ENCODE measurements around the gene RYR2.

The RYR2 gene

DNA sequence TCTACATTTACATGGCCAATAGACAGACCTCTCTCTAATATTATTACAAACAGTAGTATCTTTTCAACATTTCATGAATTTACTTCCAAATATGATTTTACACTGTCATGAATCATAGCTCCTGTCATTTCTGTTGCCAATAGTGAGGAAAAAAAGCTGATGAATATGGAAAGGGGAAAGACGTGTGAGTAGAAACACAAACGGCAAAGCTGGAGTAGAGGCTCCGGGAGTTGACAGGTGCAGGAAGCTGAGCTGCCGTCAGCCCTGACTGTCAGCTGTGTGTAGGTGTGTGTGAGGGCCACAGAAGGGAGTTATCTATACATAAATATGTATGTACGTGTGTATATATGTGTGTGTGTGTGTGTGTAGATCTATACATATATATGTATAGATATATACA, 431.9 kb downstream of the RYR2 start:
- no peak for DNase-seq

DNA sequence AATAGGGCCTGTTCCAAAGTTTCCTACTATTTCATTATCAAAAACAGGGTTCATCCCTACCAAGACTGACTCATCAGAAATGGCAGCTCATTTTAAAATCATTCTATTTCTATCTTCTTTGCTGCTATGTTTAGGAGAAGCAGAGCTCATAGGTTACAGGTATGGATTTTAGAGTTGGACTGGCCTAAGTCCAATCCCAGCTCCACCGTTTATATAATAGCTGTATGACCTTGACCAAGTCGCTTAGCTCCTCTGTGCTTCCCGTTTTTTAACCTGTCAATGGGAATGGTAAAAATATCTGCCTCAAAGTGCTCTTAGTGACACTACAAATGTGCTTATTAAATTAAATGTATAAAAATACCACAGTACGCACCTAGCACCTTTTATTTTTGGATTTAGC, 436.1 kb downstream of the RYR2 start:
- DNase-seq, result no peak

DNA sequence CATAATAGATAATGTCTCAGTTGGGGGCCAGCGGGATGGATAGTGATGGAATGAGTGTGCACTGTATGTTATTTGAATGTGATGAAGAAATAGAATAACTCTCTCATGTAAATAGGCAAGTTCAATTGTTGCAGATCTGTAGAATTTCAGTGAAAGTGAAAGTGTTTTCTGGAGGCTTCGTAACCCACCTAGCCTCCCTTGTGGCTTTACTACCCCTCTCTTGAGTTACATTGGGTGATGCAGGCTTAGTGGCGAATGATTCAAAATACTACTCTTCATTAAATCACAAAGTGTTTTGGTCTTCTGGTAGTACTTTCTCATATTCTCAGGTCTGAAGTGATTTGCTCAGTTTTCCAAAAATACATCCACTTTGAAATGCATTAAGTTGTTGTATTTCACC, 436.9 kb downstream of the RYR2 start:
- no peak for DNase-seq

DNA sequence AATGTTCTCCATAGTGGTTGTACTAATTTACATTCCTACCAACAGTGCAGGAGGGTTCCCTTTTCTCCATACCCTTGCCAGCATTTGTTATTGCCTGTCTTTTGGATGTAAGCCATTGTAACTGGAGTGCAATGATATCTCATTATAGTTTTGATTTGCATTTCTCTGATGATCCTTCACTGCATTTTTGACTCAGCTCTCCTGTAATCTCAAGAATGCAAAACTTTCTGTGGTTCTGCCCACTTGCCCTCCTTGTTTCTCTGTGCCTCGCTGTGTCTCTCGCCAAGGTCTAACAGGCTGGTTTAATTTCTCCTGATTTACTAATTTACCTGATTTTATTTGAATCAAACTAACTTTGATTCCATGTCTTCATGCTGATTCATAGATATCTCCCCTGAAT, 440.8 kb downstream of the RYR2 start:
- no peak for DNase-seq

DNA sequence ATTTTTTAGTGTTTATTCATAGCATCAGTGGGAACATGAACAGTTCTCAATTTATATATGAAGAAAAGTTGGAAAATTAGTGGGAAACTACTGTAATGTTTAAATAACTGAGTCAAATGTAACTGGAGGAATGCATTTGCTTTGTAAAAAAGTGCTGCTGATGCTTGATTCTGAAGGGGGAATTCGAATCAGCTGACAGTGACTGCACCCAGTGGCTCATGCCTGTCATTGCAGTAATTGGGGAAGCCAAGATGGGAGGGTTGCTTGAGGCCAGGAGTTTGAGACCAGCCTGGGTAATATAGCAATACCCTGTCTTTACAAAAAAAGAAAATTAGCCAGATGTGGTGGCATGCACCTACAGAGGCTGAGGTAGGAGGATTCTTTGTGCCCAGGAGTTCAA, 450.4 kb downstream of the RYR2 start:
- no peak for DNase-seq

DNA sequence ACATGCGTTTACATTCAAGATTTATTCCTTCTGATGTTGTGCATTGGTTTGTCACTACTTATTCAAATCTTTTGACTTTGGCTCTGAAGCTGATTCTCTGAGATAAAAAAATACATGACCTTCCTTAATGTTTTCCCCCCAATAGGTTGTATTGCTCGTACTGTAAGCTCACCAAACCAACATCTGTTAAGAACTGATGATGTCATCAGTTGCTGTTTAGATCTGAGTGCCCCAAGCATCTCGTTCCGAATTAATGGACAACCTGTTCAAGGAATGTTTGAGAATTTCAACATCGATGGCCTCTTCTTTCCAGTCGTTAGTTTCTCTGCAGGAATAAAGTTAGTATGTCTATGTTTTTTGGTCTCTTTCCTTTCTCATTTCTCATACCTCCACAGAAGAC, 458.6 kb downstream of the RYR2 start:
- DNase-seq, result no peak

DNA sequence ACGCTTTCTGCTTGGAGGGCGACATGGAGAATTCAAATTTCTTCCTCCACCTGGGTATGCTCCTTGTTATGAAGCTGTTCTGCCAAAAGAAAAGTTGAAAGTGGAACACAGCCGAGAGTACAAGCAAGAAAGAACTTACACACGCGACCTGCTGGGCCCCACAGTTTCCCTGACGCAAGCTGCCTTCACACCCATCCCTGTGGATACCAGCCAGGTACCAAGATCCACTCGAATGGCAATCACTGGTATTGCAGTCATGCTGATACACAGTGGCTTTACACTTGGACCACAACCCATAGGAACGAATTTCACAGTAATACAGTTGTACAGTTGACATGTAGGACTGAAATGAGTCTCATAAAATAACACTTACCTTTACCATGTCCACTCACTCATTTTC, 461.3 kb downstream of the RYR2 start:
- no peak for DNase-seq

DNA sequence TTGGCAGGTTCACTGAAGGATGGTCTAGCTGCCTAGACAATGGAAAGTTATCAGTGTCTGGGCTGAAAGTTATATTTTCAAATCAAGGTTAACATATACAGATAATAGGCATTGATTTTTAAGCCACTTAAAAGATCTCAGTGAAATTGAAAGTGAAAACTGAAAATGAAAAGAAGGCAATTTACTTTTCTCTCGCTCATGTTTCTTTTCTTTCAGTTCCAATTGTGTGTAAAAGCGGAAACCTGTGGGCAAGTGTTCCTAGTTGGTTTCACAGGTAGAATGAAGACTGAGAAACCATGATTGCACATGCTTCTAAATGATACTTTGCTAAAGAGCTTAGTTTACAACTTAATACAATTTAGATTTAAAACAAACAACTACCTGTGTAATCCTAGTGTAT, 465.0 kb downstream of the RYR2 start:
- DNase-seq, result no peak

DNA sequence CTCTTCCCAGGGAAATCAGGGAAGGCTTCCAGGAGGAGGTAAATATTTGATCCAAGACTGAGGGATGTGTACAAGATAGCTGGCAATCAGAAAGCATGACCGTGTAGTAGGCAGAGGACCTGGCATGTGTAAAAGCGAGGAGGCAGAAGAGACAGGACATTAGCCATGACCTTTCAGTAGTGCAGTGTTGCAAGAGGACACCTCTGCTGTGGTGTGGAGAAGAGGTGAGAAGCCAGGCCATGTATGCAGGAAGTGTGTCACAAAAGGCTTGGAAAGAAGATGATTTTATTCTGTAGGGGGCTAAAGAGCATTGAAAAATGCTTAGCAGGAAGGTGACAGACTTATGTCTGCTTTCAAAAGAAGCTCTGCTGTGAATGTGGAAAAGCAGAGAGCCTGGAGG, 467.8 kb downstream of the RYR2 start:
- no peak for DNase-seq

DNA sequence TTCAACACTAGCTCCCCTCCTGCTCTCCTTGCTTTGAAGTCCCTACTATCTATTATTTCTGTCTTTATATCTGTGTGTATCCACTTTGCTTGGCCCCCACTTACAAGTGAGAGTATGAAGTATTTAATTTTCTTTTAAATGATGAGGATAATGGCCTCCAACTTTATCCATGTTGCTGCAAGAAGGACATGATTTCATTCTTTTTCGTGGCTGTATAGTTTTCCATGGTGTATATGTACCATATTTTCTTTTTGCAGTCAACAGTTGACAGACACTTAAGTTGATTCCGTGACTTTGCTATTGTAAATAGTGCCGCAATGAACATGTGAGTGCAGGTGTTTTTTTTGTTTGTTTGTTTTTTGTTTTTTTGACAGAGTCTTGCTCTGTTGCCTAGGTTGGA, 483.1 kb downstream of the RYR2 start:
- no peak for DNase-seq

DNA sequence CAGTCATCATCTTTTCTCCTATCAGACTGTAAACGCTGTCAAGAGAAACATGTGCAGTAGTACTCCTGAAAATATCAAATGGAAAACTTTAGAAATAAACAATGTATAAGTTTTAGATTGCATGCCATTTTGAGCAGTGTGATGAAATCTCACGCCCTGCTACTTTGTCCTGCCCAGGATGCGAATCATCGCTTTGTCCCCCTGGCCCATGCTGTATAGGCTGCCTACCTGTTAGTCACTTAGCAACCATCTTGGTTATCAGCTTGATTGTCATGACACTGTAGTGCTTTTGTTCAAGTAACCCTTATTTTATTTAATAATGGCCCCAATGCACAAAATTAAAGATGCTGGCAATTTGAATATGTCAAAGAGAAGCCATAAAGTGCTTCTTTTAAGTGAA, 485.8 kb downstream of the RYR2 start:
- DNase-seq, result no peak

DNA sequence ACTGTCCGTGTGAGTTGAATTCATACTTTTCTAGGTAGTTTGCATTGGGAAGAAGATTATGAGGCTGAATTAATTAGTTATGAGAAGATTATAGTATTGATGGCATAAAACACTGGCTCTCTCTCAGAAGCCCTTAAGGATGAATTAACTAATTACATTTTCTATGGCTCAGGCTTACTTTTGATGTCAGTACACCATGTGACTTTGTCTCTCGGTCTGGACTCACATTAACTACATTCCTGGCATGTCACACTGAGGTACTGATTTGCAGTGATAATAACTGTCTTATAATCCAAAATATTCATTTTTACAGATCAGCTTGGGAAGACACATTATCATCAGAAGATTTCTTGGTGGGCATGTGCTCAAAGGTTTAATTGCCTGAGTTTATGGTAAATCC, 486.6 kb downstream of the RYR2 start:
- DNase-seq, result no peak

DNA sequence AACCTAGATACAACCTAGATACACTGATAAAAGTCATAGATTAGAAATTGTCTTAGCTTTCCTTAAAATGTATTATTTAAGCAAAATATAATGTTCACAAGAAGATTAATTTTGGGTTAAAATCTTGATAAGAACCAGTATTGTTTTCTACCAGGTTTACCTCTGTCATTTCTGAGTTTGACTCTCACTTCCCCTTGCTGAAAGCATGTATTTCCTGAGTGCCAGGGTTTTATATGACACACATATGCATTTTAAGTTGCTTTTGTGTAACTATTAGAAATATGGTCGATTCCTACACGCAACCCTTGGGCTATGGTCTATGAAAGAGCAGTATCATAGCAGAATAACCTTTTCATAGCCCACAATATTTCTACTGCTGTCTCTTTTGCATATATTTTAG, 497.1 kb downstream of the RYR2 start:
- DNase-seq, result no peak

DNA sequence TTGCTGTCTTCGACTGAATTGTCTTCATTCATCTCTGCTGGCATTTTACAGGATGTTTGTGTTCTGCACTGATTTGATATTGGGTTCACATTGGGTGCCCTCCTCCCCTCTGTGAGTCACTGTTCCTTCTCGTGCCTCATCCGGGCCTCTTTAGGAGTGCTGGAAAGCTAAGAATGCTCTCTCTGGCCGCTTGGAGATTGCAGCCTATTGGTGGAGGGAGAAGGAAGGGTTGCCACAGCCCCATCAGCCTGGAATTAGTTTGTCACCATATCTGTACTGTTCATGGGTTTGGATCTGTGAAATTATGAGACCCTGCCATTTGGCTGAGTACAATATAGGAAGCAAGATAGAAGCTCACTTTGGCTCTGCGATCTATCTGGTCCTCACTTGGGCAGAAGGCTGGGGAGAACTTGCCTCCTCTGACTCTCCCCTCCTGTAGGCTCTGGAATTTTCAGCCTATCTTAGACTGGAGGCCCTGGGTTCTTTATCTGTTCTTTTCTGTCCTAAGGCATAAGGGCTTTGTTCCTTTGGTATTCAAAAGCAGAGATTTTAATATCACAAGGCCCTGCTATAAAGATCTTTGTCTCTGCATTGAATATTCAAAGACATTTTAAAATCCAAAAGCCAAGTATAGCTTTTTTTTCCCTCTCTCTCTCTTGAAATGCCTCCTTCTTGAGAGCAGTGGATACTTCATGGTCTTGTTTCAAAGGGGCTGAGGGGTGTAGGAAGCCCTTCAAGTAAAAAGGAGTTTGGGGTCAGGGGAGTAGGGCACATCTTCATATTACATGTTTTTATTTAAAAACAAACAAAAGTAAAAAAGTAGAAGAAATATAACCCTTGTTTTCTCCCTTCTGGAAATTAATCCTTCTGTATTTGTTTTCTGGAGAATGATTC, 500.8 kb downstream of the RYR2 start:
- peak; percentile 6 for DNase-seq

DNA sequence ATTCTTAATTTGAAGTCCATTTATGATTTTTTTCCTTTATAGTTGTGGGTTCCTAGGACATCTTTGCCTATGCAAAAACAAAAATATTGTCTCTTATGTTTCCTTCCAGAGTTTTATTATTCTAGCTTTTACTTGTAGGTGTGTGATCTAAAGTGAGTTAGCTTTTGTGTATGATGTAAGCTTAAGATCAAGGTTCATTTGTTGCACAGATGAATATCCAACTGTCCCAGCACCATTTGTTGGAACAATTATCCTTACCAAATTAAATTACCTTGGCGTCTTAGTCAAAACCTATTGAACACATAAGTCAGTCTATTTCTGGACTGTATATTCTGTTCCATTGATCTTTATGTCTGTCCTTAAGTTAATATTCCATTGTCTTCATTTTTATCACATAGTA, 511.1 kb downstream of the RYR2 start:
- DNase-seq, result no peak

DNA sequence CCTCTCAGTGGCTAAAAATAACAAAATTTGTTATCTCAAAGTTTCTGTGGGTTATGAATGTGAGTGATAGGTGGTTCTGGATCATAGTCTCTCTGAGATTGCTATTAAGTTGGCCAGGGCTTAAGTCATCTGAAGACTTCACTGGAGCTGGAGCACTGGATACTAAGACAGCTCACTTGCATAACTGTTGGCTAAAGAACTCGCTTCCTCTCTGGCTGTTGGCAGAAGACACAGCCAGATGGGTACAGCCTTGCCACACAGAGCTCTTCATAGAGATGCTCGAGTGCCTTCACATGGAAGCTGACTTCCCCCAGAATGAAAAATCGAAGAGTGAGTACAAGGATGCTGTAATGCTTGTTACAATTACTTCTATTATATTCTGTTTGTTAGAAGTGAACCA, 514.9 kb downstream of the RYR2 start:
- no peak for DNase-seq

DNA sequence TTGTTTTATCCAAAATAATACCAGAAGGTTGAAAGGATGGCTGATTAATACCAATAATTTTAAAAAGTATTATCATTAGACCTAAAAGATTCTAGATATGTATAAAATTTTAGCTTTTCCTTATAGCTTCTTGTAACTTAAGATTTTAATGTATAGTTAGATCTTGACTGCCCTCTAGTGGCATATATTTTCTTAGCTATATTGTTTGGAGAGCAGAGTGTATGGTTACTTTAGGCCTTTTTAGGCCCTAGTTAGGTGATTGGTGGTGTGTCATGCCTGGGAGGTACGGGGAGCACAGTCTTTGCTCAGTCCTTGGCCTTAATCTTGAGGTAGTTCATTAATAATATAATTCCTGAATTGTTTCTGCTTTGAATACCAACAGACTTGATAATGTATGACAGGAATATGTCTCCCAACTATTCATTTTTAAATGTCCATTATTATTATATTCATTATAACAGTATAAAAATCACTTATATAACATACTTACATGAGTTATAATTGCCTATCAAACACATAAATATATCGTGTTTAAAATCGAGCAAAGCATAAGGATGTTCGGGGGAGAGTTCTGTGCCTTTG, 520.3 kb downstream of the RYR2 start:
- DNase-seq, result peak; percentile 43

DNA sequence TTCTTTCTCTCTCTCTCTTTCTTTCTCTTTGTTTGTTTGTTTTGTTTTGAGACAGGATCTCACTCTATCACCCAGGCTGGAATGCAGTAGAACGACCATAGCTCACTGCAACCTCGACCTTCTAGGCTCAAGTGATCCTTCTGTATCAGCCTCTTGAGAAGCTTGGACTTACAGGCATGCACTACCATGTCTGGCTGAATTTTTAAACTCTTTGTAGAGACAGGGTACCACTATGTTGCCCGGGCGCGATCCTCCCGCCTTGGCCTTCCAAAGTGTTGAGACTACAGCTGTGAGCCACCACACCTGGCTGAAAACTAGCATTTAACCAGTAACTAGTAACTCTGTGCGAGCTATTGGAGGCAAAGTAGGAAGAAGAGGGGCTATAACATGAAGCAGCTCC, 523.3 kb downstream of the RYR2 start:
- DNase-seq, result no peak

DNA sequence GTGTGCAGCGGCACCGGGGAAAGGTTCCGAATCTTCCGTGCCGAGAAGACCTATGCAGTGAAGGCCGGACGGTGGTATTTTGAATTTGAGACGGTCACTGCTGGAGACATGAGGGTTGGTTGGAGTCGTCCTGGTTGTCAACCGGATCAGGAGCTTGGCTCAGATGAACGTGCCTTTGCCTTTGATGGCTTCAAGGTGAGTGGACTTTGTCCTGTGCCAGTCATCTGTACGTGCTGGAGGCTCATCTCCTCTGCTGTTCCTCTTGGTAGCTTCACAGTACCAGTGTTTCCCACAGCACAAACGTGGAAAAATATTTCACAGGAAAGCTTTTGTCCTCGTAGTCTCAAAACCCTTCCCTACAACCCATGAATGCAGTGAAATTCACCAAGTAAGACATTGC, 524.6 kb downstream of the RYR2 start:
- DNase-seq, result no peak

DNA sequence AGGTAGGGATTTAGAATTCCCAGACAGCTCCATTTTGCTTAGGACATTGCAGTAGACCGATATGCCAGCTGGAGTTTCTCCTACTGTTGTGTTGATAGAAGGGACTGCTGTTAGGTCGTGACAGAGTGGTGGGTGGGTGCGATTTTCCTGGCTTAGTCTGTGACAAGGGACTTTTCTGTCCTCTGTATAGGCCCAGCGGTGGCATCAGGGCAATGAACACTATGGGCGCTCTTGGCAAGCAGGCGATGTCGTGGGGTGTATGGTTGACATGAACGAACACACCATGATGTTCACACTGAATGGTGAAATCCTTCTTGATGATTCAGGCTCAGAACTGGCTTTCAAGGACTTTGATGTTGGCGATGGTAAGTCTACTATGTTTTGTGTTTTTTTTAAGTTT, 527.0 kb downstream of the RYR2 start:
- DNase-seq, result no peak

DNA sequence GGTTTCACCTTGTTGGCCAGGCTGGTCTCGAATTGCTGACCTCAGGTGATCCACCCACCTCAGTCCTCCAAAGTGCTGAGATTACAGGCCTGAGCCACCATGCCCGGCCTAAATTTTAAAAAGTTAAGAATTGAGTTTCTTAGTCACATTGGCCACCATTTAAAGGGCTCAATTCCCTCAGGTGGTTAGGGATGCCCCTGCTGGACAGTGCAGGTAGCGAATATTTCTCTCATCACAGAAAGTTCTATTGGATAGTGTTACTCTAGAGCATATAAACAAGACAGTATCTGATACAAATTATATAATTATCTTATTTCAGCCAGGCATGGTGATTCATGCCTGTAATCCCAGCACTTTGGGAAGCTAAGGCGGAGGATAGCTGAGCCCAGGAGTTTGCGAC, 528.5 kb downstream of the RYR2 start:
- no peak for DNase-seq

DNA sequence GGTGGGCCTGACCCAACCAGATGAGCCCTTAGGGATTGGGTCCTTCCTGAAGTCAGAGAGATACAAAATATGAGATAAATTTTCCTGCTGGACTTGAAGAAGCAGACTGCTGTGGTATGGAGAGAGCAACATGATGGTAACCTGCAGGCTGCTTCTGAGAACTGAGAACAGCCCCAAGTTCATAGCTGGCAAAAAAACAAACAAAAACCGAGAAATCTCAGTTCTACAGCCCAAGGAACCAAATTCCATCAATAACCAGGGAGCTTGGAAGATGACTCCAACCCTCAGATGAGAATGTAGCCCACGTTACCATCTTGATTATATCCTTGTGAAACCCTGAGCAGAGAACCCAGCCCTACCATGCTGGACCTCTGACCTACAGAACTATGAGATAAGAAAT, 532.6 kb downstream of the RYR2 start:
- no peak for DNase-seq

DNA sequence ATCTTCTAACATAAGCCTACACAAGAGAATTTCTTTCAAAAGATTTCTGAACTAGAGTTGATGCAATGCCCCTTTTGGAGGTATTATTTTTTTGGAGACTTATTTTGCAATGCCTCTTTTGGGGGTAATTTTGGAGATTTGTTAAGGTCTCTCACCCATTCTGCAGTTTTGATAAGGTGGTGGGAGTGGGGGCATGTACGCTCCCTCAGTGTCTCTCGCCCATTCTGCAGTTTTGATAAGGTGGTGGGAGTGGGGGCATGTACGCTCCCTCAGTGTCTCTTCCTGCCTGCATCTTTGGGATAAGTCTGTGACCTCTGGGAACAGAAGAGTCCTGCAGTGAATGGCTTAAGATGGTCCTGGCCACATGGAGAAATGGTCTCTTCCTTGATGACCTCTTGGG, 536.6 kb downstream of the RYR2 start:
- no peak for DNase-seq

DNA sequence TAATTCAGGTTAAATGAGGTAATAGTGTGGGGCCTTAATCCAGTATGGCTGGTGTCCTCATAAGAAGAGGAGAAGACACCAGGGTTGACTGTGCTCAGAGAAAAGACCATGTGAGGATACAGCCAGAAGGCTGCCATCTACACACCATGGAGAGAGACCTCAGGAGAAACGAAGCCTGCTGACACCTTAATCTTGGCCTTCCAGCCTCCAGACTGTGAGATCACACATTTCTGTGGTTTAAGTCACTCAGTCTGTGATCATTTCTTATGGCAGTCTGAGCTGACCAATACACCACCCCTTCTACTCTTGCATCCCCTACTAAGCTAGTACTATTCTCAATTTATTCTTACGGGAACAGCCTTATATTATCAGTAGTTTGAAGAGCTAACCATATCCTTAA, 538.7 kb downstream of the RYR2 start:
- DNase-seq, result no peak

DNA sequence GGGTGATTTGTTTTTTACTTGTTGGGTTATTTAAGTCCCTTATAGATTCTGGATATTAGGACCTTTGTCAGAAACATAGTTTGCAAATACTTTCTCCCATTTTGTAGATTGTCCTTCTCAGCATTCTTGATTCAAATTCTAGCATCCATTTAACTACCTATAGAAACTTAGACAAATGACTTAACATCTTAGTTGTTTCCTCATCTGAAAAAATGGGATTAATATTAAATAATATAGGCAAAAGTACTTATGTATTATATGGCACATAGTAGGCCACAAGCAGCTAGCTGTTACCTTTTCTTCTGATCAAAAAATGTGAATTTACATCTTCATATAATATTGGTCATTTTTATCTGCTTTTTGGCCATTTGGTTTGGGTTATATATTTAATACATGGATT, 541.3 kb downstream of the RYR2 start:
- no peak for DNase-seq
